ENCODE measurements around the gene SH3BP2. TPM values are rescaled to one million over a fixed set of nuclear protein-coding genes. Genes with fewer than 3 reads are reported as not detected.

Gene SH3BP2
- polyA plus RNA-seq, 1 donor: 30.3 TPM

GRCh38 chr4:2831611-2832308, 38.9 kb downstream of the SH3BP2 start:
- no peak for DNase-seq (ENCODE audit: low read depth)

GRCh38 chr4:2832309-2832980, 39.6 kb downstream of the SH3BP2 start:
- no peak for DNase-seq (ENCODE audit: low read depth)

- DNase-seq (ENCODE audit: low read depth): no peak
Measured at GRCh38 chr4:2832981-2833670, 40.2 kb downstream of the SH3BP2 start.

- DNase-seq (ENCODE audit: low read depth): no peak
Measured at GRCh38 chr4:2833671-2834000, 40.8 kb downstream of the SH3BP2 start.

GRCh38 chr4:2834001-2834921, 41.4 kb downstream of the SH3BP2 start:
- DNase-seq (ENCODE audit: low read depth): no peak

- no peak for DNase-seq (ENCODE audit: low read depth)
Measured at GRCh38 chr4:2835978-2836377, 43.1 kb downstream of the SH3BP2 start.

- no peak for DNase-seq (ENCODE audit: low read depth)
Measured at GRCh38 chr4:2836391-2836859, 43.5 kb downstream of the SH3BP2 start.

GRCh38 chr4:2837110-2837903, 44.4 kb downstream of the SH3BP2 start:
- DNase-seq (ENCODE audit: low read depth): no peak

- peak; percentile 50 for DNase-seq (ENCODE audit: low read depth)
Measured at GRCh38 chr4:2837904-2838496, 45.1 kb downstream of the SH3BP2 start.

- DNase-seq (ENCODE audit: low read depth): no peak
Measured at GRCh38 chr4:2839060-2839459, 46.2 kb downstream of the SH3BP2 start.

GRCh38 chr4:2842687-2843262, 49.9 kb downstream of the SH3BP2 start:
- no peak for DNase-seq (ENCODE audit: low read depth)

GRCh38 chr4:2843263-2843940, 50.5 kb downstream of the SH3BP2 start, which contains the start of gene ADD1:
Gene ADD1, plus strand, starts transcription at chr4:2843844. Its CDS starts 32,072 bp downstream, at chr4:2875916.
- DNase-seq (ENCODE audit: low read depth): peak; percentile 84

- no peak for DNase-seq (ENCODE audit: low read depth)
Measured at GRCh38 chr4:2843941-2844584, 51.2 kb downstream of the SH3BP2 start.

GRCh38 chr4:2846172-2846571, 53.3 kb downstream of the SH3BP2 start:
- DNase-seq (ENCODE audit: low read depth): no peak

- DNase-seq (ENCODE audit: low read depth): no peak
Measured at GRCh38 chr4:2847302-2847871, 54.5 kb downstream of the SH3BP2 start.

GRCh38 chr4:2848449-2848848, 55.6 kb downstream of the SH3BP2 start:
- DNase-seq (ENCODE audit: low read depth): no peak

- DNase-seq (ENCODE audit: low read depth): no peak
Measured at GRCh38 chr4:2849267-2850152, 56.6 kb downstream of the SH3BP2 start.
